ENCODE data around the gene CMIP. TPM values are rescaled to one million over a fixed set of nuclear protein-coding genes. Genes with fewer than 3 reads are reported as not detected.

CMIP gene
- total RNA-seq, 1 experiment from 2014 or later = 12.7 TPM

- no peaks in the 10 kb centered on the region for H3K4me1 ChIP-seq (ENCODE audit: low read length)
- H3K9ac ChIP-seq (ENCODE audit: low read length) = no peak overlapping the region
- DNase-seq = no peak
- no peak overlapping the region for H2AFZ ChIP-seq (ENCODE audit: low read length)
- H3K79me2 ChIP-seq (ENCODE audit: low read length) = no peaks in the 10 kb centered on the region
- no peaks in the 10 kb centered on the region for H3K9me2 ChIP-seq (replicated peaks; ENCODE audit: insufficient read depth, low read length)
- no peak overlapping the region for H3K4me2 ChIP-seq (ENCODE audit: low read depth, low read length, poor library complexity, severe bottlenecking)
- no peaks in the 10 kb centered on the region for H3K27me3 ChIP-seq (ENCODE audit: low read length)
- H3K9me3 ChIP-seq (ENCODE audit: low read length) = no peaks in the 10 kb centered on the region
- no peaks in the 10 kb centered on the region for H3K36me3 ChIP-seq (ENCODE audit: insufficient read depth, low read length)
- no peak overlapping the region for H3K27ac ChIP-seq (ENCODE audit: low read length)
- H4K20me1 ChIP-seq (ENCODE audit: insufficient read depth, low read depth, low read length) = peaks cover 21% of the 10 kb centered on the region; the same call in 1 of the 2 replicates
- H3K4me3 ChIP-seq (ENCODE audit: low read length) = no peak overlapping the region
Observed at GRCh38 chr16:81602256-81602776, 157.7 kb downstream of the CMIP start.

GRCh38 chr16:81602792-81603191 is 158.2 kb downstream of the CMIP start:
- peaks cover 25% of the 10 kb centered on the region; the same call in 1 of the 2 replicates for H4K20me1 ChIP-seq (ENCODE audit: insufficient read depth, low read depth, low read length)
- no peaks in the 10 kb centered on the region for H3K9me3 ChIP-seq (ENCODE audit: low read length)
- no peak overlapping the region for H3K4me2 ChIP-seq (ENCODE audit: low read depth, low read length, poor library complexity, severe bottlenecking)
- H3K4me3 ChIP-seq (ENCODE audit: low read length) = no peak overlapping the region
- no peak for DNase-seq
- no peaks in the 10 kb centered on the region for H3K27me3 ChIP-seq (ENCODE audit: low read length)
- no peaks in the 10 kb centered on the region for H3K36me3 ChIP-seq (ENCODE audit: insufficient read depth, low read length)
- H3K9me2 ChIP-seq (replicated peaks; ENCODE audit: insufficient read depth, low read length) = no peaks in the 10 kb centered on the region
- H2AFZ ChIP-seq (ENCODE audit: low read length) = no peak overlapping the region
- H3K9ac ChIP-seq (ENCODE audit: low read length) = no peak overlapping the region
- H3K79me2 ChIP-seq (ENCODE audit: low read length) = no peaks in the 10 kb centered on the region
- H3K4me1 ChIP-seq (ENCODE audit: low read length) = no peaks in the 10 kb centered on the region
- no peak overlapping the region for H3K27ac ChIP-seq (ENCODE audit: low read length)

- Histone ChIP-seq H3K36me3 (ENCODE audit: insufficient read depth, low read length) (no peaks in the 10 kb centered on the region), H3K9me3 (ENCODE audit: low read length) (no peaks in the 10 kb centered on the region), H3K4me2 (ENCODE audit: low read depth, low read length, poor library complexity, severe bottlenecking) (no peak overlapping the region), H4K20me1 (ENCODE audit: insufficient read depth, low read depth, low read length) (peaks cover 23% of the 10 kb centered on the region; the same call in 1 of the 2 replicates), H3K9ac (ENCODE audit: low read length) (no peak overlapping the region), H3K27me3 (ENCODE audit: low read length) (no peaks in the 10 kb centered on the region), H3K4me3 (ENCODE audit: low read length) (no peak overlapping the region), H3K79me2 (ENCODE audit: low read length) (no peaks in the 10 kb centered on the region), H2AFZ (ENCODE audit: low read length) (no peak overlapping the region), H3K27ac (ENCODE audit: low read length) (no peak overlapping the region), H3K4me1 (ENCODE audit: low read length) (peaks cover 5% of the 10 kb centered on the region), H3K9me2 (replicated peaks; ENCODE audit: insufficient read depth, low read length) (no peaks in the 10 kb centered on the region)
- no peak for DNase-seq
Observed at GRCh38 chr16:81604960-81605383, 160.4 kb downstream of the CMIP start.

- H3K9ac ChIP-seq (ENCODE audit: low read length) = no peak overlapping the region
- no peaks in the 10 kb centered on the region for H3K79me2 ChIP-seq (ENCODE audit: low read length)
- no peaks in the 10 kb centered on the region for H3K9me2 ChIP-seq (replicated peaks; ENCODE audit: insufficient read depth, low read length)
Observed at GRCh38 chr16:81606039-81606438, 161.4 kb downstream of the CMIP start.

GRCh38 chr16:81607006-81607405 is 162.4 kb downstream of the CMIP start:
- Histone ChIP-seq H3K4me2 (ENCODE audit: low read depth, low read length, poor library complexity, severe bottlenecking) (no peak overlapping the region), H3K9me3 (ENCODE audit: low read length) (no peaks in the 10 kb centered on the region), H3K79me2 (ENCODE audit: low read length) (no peaks in the 10 kb centered on the region), H2AFZ (ENCODE audit: low read length) (no peak overlapping the region), H3K4me3 (ENCODE audit: low read length) (no peak overlapping the region), H3K27me3 (ENCODE audit: low read length) (no peaks in the 10 kb centered on the region), H3K36me3 (ENCODE audit: insufficient read depth, low read length) (no peaks in the 10 kb centered on the region), H3K9me2 (replicated peaks; ENCODE audit: insufficient read depth, low read length) (no peaks in the 10 kb centered on the region), H3K27ac (ENCODE audit: low read length) (no peak overlapping the region), H3K9ac (ENCODE audit: low read length) (no peak overlapping the region), H3K4me1 (ENCODE audit: low read length) (peaks cover 5% of the 10 kb centered on the region), H4K20me1 (ENCODE audit: insufficient read depth, low read depth, low read length) (peaks cover 24% of the 10 kb centered on the region; the same call in 1 of the 2 replicates)
- no peak for DNase-seq

More at GRCh38 chr16:81606039-81606438, 161.4 kb downstream of the CMIP start:
- peaks cover 21% of the 10 kb centered on the region; the same call in 1 of the 2 replicates for H4K20me1 ChIP-seq (ENCODE audit: insufficient read depth, low read depth, low read length)
- no peaks in the 10 kb centered on the region for H3K9me3 ChIP-seq (ENCODE audit: low read length)
- no peak overlapping the region for H2AFZ ChIP-seq (ENCODE audit: low read length)
- no peak overlapping the region for H3K27ac ChIP-seq (ENCODE audit: low read length)
- no peak overlapping the region for H3K4me2 ChIP-seq (ENCODE audit: low read depth, low read length, poor library complexity, severe bottlenecking)
- H3K36me3 ChIP-seq (ENCODE audit: insufficient read depth, low read length) = no peaks in the 10 kb centered on the region
- DNase-seq = no peak
- no peaks in the 10 kb centered on the region for H3K27me3 ChIP-seq (ENCODE audit: low read length)
- no peak overlapping the region for H3K4me3 ChIP-seq (ENCODE audit: low read length)
- peaks cover 5% of the 10 kb centered on the region for H3K4me1 ChIP-seq (ENCODE audit: low read length)

- H3K4me2 ChIP-seq (ENCODE audit: low read depth, low read length, poor library complexity, severe bottlenecking) = no peak overlapping the region
- H3K9me2 ChIP-seq (replicated peaks; ENCODE audit: insufficient read depth, low read length) = no peaks in the 10 kb centered on the region
- no peaks in the 10 kb centered on the region for H3K9me3 ChIP-seq (ENCODE audit: low read length)
- H3K27ac ChIP-seq (ENCODE audit: low read length) = no peak overlapping the region
- peaks cover 5% of the 10 kb centered on the region for H3K4me1 ChIP-seq (ENCODE audit: low read length)
- H4K20me1 ChIP-seq (ENCODE audit: insufficient read depth, low read depth, low read length) = peaks cover 24% of the 10 kb centered on the region; the same call in 1 of the 2 replicates
- H2AFZ ChIP-seq (ENCODE audit: low read length) = no peak overlapping the region
- H3K4me3 ChIP-seq (ENCODE audit: low read length) = no peak overlapping the region
- no peaks in the 10 kb centered on the region for H3K27me3 ChIP-seq (ENCODE audit: low read length)
- no peaks in the 10 kb centered on the region for H3K36me3 ChIP-seq (ENCODE audit: insufficient read depth, low read length)
- no peak overlapping the region for H3K9ac ChIP-seq (ENCODE audit: low read length)
- H3K79me2 ChIP-seq (ENCODE audit: low read length) = no peaks in the 10 kb centered on the region
- DNase-seq = no peak
Observed at GRCh38 chr16:81607805-81608522, 163.4 kb downstream of the CMIP start.

- Histone ChIP-seq H3K27ac (ENCODE audit: low read length) (no peak overlapping the region), H3K9ac (ENCODE audit: low read length) (no peak overlapping the region), H3K36me3 (ENCODE audit: insufficient read depth, low read length) (no peaks in the 10 kb centered on the region), H3K4me2 (ENCODE audit: low read depth, low read length, poor library complexity, severe bottlenecking) (no peak overlapping the region), H3K79me2 (ENCODE audit: low read length) (no peaks in the 10 kb centered on the region), H3K4me3 (ENCODE audit: low read length) (no peak overlapping the region), H3K9me2 (replicated peaks; ENCODE audit: insufficient read depth, low read length) (no peaks in the 10 kb centered on the region), H3K4me1 (ENCODE audit: low read length) (peaks cover 5% of the 10 kb centered on the region), H3K9me3 (ENCODE audit: low read length) (no peaks in the 10 kb centered on the region), H4K20me1 (ENCODE audit: insufficient read depth, low read depth, low read length) (peaks cover 24% of the 10 kb centered on the region; the same call in 1 of the 2 replicates), H3K27me3 (ENCODE audit: low read length) (no peaks in the 10 kb centered on the region), H2AFZ (ENCODE audit: low read length) (no peak overlapping the region)
- DNase-seq = no peak
Observed at GRCh38 chr16:81608523-81609209, 164.1 kb downstream of the CMIP start.

- Histone ChIP-seq H3K79me2 (ENCODE audit: low read length) (no peaks in the 10 kb centered on the region), H3K36me3 (ENCODE audit: insufficient read depth, low read length) (no peaks in the 10 kb centered on the region), H3K4me1 (ENCODE audit: low read length) (peaks cover 5% of the 10 kb centered on the region), H3K27ac (ENCODE audit: low read length) (no peak overlapping the region), H3K4me2 (ENCODE audit: low read depth, low read length, poor library complexity, severe bottlenecking) (no peak overlapping the region), H3K9me3 (ENCODE audit: low read length) (no peaks in the 10 kb centered on the region), H3K9ac (ENCODE audit: low read length) (no peak overlapping the region), H2AFZ (ENCODE audit: low read length) (no peak overlapping the region), H4K20me1 (ENCODE audit: insufficient read depth, low read depth, low read length) (peaks cover 24% of the 10 kb centered on the region; the same call in 1 of the 2 replicates), H3K4me3 (ENCODE audit: low read length) (no peak overlapping the region), H3K27me3 (ENCODE audit: low read length) (no peaks in the 10 kb centered on the region), H3K9me2 (replicated peaks; ENCODE audit: insufficient read depth, low read length) (no peaks in the 10 kb centered on the region)
- no peak for DNase-seq
Observed at GRCh38 chr16:81609323-81609892, 164.8 kb downstream of the CMIP start.
